ENCODE results near the gene ESPNL.
A peak's percentile ranks its signal among the peaks of the same experiment; 100 is the strongest.
"Not testable (repeated sequence)": the region's sequence is repeated elsewhere in the genome, so short reads cannot be mapped to it uniquely, and the experiment has no call there.

The ESPNL gene, protein sequence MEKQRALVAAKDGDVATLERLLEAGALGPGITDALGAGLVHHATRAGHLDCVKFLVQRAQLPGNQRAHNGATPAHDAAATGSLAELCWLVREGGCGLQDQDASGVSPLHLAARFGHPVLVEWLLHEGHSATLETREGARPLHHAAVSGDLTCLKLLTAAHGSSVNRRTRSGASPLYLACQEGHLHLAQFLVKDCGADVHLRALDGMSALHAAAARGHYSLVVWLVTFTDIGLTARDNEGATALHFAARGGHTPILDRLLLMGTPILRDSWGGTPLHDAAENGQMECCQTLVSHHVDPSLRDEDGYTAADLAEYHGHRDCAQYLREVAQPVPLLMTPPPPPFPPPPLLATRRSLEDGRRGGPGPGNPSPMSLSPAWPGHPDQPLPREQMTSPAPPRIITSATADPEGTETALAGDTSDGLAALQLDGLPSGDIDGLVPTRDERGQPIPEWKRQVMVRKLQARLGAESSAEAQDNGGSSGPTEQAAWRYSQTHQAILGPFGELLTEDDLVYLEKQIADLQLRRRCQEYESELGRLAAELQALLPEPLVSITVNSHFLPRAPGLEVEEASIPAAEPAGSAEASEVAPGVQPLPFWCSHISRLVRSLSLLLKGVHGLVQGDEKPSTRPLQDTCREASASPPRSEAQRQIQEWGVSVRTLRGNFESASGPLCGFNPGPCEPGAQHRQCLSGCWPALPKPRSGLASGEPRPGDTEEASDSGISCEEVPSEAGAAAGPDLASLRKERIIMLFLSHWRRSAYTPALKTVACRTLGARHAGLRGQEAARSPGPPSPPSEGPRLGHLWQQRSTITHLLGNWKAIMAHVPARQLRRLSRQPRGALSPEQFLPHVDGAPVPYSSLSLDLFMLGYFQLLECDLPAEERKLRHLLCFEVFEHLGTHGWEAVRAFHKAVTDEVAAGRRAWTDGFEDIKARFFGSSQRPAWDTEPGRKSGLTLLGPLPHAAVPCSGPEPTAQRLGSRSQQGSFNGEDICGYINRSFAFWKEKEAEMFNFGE

DNA sequence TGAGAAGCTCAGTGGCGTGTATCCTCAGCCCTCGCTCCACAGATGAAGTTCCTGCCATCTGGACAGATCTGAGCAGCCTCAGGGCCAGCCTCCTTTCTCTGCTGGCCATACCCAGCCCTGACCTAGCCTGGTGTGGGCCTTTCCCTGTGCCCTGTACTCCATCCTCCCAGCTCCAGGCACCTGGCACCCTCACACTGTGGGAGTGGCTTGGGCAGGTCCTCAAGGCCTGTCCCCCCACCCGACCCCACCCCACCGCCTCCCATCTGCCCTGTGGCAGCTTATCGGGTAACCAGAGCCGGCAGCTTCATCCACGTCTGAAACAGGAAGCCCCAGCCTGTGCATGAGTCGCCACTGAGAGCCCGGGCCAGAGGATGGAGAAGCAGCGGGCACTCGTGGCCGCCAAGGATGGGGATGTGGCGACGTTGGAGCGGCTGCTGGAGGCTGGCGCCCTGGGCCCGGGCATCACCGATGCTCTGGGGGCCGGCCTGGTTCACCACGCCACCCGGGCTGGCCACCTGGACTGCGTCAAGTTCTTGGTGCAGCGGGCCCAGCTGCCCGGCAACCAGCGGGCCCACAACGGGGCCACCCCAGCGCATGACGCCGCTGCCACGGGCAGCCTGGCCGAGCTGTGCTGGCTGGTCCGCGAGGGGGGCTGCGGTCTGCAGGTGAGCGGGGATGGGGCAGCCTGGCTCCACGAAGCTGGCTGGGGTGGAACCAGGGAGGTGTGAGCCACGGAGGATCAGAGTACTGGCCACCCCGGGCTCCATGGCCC, at the start of gene ESPNL:
Gene ESPNL, plus strand, starts transcription at position 292 of the 772 bp plus-strand sequence. Its CDS starts 80 bp downstream, at position 372.
- DNase-seq (ENCODE audit: low read depth) = no peak

DNA sequence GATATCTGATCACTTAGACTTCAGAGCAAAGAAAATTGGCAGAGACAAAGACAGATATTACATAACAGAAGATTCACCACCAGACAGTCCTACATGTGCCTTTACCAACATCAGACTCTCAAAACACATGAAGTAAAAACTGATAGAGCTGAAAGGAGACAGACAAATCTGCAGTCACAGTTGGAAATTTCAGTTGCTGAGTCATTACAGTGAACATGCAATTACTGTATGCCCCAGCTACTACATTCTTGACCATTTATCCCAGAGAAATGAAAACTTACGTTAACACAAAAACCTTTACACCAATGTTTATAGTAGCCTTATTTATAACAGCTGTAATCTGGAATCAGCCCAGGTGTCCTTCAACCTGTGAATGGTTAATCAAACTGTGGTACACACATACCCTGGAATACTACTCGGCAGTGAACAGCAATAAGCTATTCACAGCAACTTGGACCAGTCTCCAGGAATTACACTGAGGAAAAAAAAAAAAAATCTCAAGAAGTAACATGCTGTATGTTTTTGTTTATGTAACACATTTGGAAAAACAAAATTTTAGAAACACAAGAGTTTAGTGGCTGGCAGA, 46.9 kb upstream of the ESPNL start:
- DNase-seq (ENCODE audit: low read depth) = no peak

DNA sequence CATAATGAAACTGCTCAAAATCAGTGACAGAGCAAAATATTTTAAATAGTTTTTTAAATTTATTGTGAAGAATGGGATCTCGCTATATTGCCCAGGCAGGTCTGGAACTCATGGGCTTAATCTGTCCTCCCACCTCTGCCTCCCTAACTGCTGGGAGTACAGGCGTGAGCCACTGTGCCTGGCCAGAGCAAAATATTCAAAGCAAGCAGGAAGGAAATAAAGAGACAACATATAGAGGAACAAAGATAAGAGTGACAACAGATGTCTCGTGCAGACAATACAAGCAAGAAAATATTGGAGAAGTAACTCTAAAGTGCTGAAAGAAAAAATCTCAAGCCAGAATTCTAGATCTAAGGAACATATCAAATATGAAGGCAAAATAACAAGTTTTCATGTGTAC, 44.3 kb upstream of the ESPNL start:
- DNase-seq (ENCODE audit: low read depth) = no peak

DNA sequence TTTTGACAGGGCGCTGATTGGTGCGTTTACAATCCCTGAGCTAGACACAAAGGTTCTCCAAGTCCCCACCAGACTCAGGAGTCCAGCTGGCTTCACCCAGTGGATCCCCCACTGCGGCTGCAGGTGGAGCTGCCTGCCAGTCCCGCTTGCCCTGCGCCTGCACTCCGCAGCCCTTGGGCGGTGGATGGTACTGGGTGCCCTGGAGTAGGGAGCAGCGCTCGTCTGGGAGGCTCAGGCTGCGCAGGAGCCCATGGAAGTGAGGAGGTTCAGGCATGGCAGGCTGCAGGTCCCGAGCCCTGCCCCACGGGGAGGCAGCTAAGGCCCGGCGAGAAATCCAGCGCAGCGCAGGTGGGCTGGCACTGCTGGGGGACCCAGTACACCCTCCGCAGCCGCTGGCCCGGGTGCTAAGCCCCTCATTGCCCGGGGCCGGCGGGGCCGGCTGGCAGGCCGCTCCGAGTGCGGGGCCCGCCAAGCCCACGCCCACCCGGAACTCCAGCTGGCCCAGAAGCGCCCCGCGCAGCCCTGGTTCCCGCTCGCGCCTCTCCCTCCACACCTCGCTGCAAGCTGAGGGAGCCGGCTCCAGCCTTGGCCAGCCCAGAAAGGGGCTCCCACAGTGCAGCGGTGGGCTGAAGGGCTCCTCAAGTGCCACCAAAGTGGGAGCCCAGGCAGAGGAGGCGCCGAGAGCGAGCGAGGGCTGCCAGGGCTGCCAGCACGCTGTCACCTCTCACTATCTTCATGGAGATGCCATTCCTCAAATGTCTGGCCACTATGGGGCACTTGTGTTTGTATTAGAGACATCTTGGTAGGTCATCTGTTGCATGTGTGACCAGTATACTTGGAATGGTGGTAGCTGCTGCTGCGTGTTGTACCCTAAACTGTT, 42.2 kb upstream of the ESPNL start:
- DNase-seq (ENCODE audit: low read depth) = not testable (repeated sequence)

DNA sequence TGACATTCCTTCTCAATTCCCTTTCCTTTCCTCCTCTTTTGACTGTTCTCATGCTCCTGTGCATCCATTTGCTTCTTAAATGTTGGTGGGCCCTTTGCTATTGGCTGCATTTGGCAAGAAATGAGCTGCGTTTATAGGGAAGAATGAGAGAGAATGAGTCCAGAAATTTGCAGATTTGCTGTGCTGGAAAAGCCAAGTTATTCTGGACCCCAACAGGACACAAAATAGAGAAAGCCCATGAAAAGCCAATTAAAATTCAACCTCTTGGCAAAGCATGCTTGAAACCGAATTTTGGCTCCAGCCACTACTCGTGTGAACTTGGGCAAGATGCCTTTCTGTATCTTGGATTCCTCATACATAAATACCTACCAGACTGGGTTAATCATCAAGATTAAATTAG, 40.6 kb upstream of the ESPNL start:
- DNase-seq (ENCODE audit: low read depth) = no peak

DNA sequence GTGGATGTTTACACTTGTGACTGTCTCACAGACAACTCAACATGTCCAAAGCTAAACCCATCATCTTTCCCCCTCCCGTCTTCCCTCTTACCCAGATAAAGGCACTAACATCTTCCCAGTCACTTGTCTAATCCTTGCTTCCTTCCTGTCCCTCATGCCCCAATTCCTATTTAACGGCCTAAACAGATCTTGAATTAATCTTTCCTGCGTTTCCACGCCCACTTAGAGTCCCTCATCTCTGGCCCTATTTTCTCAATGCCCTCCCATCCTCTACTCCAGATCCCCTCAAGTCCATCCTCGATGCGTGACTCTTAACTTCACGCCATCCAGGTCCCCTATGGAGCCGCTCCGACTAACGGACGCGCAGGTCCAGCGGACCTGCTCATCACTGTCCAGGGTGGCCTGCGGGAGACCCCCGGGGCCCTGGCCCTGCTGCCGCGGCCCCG, 40.0 kb upstream of the ESPNL start:
- DNase-seq (ENCODE audit: low read depth) = no peak

DNA sequence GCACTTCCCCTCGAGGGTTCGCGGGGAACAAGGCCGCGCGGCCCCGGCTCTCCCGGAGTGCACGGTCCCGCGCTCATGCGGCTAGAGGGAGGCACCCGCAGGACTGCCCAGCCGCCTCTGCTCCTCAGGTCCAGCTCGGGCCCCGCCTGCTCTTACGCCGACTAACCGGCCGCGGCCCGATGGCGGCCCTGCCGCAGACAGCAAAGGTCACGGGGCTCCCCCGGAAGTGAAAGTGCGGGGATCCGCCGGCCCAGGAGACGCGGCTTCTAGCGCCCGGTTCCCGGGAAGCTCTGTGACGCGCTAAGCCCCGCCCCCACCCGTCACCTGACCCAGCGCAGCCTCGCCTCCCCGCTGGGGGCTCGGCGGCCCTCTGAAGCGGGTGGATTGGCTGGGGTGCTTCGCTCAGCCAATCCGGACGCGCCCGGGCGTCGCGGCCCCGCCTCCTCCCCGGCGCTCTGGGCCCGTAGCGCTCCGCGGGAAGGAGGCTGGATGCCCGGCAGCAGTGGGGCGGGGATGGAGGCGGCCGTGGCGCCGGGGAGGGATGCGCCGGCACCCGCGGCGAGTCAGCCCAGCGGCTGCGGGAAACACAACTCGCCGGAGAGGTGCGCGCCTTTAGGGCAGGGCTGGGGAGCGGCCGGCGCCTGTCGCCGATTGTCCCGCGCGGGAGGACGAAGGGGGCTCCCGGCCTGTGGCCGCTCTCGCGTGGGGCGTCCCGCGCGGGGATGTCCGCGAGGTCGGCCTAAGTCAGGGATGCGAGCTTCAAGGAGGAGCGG, 39.4 kb upstream of the ESPNL start, which contains the start of gene SCLY:
Gene SCLY, plus strand, starts transcription at position 460 of the 773 bp plus-strand sequence. Its CDS starts 54 bp downstream, at position 514.
- peak; percentile 88 for DNase-seq (ENCODE audit: low read depth)

DNA sequence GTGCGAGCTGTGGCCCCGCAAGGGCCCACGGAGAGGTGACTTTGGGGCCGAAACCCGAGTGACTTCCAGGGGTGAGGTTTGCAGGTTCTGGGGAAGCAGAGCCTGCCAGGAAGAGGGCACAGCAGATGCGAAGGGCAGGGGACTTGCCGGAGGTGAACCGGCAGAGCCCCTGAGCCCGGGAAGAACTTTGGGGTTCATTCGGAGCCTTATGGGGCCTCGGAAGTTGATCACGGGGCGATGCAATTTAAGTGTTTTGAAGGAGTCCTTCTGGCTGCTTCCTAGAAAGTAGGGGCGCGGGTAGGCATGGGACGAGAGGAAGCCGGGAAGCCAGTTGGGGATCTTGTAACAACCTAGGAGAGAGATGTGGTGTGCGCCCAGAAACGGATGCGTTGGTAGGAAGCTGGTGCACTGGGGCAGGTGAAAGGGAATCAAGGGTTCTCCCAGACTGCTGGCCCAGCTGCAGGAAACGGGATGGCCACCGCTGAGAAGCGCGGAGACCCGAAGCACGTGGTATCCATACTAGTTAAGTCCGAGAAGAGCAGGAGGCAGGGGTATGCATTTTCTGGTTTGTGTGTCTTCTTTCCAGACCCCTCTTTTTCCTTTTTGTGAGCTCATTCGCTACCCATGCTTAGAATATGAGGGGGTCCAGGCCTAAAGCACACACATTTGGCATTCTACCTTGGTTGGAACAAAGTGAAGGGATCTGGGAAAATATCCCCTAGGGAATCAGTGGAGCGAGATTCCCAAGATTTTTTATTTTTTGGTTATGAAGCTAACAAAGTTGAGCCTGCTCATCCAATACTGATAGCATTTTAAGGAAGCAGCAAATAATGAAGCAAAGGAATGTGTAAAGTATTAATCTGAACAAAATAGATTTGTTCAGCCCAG, 38.6 kb upstream of the ESPNL start:
- no peak for DNase-seq (ENCODE audit: low read depth)

DNA sequence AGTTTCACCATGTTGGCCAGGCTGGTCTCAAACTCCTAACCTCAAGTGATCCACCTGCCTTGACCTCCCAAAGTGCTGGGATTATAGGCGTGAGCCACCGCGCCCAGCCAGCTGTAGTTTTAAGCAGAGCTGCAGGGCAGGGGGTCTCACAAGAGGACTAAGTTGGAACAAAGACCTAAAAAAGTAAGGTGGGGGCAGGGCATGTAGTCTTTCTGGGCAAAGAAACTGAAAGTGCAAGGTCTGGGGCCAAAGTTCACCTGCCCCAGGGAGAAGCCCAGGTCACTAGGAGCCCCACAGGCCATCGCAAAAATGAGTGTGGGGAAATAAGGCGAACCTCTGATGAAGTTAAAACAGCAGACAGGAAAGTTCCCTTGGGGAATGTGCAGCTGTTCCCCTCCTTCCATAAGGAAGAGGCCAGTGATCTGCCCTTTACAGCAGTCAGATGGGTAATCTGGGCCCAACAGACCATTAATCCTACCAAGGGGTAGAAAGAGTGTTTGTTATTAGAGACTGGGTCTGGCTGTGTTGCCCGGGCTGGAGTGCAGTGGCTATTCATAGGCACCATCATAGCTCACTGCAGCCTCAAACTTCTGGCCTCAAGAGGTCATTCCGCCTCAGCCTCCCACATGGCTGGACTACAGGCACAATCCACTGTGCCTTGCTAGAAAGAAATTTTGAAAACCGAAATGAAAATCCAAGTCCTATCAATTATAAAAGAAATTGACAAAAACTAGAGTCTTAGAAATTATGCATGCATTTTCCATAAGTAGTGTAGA, 36.5 kb upstream of the ESPNL start:
- DNase-seq (ENCODE audit: low read depth) = no peak

DNA sequence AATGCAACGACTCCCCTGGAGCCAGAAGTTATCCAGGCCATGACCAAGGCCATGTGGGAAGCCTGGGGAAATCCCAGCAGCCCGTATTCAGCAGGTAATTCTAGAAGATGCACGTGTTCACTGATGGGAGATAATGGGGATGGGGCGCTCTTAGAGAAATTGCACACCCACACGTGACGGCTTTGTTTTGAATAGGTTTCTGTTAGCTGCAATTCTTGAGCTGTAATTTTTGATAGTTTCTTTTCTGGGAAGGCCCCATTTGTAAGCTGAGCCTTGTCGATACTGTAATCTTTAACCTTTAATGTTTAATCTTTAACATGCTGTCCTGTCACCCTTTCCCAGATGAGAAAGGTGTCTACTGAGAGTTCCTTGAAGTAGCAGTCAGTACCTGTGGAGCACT, 35.8 kb upstream of the ESPNL start:
- no peak for DNase-seq (ENCODE audit: low read depth)

DNA sequence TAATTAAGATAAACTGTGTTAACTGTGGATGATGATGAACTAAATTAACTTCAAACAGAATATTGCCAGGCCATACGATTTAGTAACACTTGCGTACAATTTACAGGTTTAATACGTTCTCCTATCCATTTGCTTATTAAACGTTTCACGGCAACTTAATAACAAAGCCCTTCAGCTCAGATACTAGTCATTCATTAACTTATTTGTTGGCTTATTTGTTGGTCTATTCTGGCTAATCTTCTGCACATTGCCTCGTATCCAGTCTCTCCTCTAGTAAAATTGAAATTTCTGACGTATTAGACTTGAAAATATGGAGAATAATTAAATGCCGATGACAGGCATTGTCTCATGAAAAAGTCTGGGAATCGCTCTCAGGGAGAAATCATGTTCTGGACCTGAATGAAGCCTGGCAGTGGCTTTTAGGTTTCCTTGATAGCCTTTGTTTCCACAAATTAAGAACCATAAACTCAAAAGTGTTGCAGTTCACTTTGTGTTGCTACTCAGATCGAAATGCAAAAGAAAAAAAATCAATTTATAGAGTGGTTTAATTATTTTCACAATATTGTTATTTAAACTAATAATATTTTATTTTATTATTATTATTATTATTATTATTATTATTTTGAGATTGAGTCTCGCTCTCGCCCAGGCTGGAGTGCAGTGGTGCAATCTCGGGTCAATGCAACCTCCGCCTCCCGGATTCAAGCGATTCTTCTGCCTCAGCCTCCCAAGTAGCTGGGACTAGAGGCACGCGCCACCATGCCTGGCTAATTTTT, 34.9 kb upstream of the ESPNL start:
- DNase-seq (ENCODE audit: low read depth) = no peak

DNA sequence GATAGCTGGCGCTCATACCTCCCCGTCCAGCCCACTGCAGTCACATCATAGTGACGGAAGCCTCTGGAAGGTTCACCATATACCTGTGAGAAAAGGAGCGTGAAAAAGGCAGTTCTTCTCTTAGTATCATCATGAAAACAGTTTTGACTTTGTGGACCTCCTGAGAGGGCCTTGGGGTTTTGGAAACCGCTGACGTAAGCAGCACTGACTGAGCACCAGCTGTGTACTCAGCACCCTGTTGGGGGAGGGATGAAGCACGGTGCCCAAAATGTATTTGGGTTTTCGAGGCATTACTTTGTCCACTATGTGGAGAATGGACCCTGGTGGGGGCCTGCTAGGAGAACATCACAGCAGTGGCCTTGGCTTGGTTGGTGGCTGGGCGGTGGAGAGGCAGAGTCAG, 33.9 kb upstream of the ESPNL start:
- no peak for DNase-seq (ENCODE audit: low read depth)

DNA sequence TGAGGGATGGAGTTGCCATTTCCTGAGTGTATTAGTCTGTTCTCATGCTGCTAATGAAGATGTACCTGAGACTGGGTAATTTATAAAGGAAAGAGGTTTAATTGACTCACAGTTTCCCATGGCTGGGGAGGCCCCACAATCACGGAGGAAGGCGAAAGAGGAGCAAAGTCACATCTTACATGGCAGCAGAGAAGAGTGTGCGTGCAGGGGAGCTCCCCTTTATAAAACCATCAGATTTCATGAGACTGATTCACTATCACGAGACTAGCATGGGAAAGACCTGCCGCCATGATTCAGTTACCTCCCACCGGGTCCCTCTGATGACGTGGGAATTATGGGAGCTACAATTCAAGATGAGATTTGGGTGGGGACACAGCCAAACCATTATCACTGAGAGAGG, 33.4 kb upstream of the ESPNL start:
- not testable (repeated sequence) for DNase-seq (ENCODE audit: low read depth)

DNA sequence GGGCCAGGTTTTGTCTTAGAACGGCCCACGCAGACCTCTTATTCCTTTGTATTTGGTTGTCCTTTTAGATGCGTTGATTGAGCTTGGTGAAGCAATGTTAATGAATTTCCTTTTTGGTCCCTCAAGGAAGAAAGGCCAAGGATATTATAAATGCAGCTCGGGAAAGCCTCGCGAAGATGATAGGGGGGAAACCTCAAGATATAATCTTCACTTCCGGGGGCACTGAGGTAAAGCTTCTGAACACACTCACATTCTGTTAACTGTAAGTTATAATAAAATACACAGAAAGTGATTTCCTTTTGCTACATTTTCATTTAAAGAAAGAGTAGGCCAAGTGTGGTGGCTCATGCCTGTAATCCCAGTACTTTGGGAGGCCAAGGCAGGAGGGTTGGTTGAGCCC, 32.2 kb upstream of the ESPNL start:
- DNase-seq (ENCODE audit: low read depth) = no peak

DNA sequence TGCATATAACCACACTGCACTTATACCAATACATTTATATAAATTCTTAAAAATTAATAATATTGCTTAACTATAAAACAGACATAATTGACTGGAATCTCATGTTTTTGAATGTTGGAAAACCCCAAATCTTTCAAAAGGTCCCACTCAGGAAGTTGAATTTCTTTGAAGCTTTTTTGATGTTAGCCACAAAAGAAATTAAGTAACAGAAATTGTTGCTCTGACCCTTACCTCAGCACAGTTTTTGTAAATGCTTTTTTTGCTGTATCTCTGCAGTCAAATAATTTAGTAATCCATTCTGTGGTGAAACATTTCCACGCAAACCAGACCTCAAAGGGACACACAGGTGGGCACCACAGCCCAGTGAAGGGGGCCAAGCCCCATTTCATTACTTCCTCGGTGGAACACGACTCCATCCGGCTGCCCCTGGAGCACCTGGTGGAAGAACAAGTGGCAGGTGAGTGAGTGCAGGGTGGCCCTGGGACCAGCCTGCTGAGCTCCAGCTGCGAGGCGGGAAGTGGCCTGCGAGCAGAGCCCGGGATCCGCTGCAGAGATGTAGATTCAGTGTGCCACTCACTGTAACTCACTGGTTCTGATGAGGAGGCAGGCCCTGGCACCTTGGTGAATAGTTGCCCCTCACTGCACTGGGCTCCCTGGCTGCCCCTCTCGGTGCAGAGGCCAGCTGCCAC, 31.0 kb upstream of the ESPNL start:
- DNase-seq (ENCODE audit: low read depth) = no peak

DNA sequence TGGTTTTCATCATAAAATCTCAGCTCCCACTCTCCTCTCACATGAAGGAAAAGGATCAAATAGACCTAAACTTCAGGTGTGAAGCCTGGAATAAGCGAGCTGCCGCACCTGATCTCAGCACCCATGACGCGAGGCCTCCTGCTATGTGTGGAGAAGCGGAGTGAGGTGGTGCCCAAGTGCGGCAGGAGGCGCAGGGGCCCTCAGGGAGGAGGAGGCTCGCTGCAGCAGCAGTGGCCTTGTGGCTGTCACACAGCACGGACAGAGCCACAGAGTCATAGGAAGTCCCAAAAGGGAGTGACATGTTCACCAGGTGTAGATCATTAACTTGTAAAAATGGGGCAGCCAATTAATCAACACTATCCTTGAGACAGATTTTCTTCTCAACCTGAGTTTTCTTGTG, 30.3 kb upstream of the ESPNL start:
- no peak for DNase-seq (ENCODE audit: low read depth)
